CD4-positive, alpha-beta T cell treated with Interleukin-2 at 100 ng/mL for 4 hours (primary cell): Measurements from ENCODE around the gene ARG2.

Experiments used
- DNase-seq: peaks from one replicate; pipeline ENCODE4 v3.0.0-alpha.2; 2020; ENCODE audit warnings: low spot score

ARG2 gene

GRCh38 chr14:67641480-67641879, 21.8 kb downstream of the ARG2 start:
- DNase-seq: no peak

GRCh38 chr14:67641902-67642749, 22.4 kb downstream of the ARG2 start:
- no peak for DNase-seq

GRCh38 chr14:67643713-67644112, 24.0 kb downstream of the ARG2 start:
- DNase-seq: no peak

- no peak for DNase-seq
Measured at GRCh38 chr14:67644428-67644827, 24.7 kb downstream of the ARG2 start.

- DNase-seq: no peak
Measured at GRCh38 chr14:67645414-67645813, 25.7 kb downstream of the ARG2 start.

GRCh38 chr14:67646131-67646530, 26.4 kb downstream of the ARG2 start:
- DNase-seq: no peak

- DNase-seq: no peak
Measured at GRCh38 chr14:67650151-67650550, 30.4 kb downstream of the ARG2 start.

- no peak for DNase-seq
Measured at GRCh38 chr14:67650694-67651093, 31.0 kb downstream of the ARG2 start.

- DNase-seq: no peak
Measured at GRCh38 chr14:67652189-67652588, 32.5 kb downstream of the ARG2 start.

GRCh38 chr14:67653651-67654280, 34.0 kb downstream of the ARG2 start:
- DNase-seq: no peak

- no peak for DNase-seq
Measured at GRCh38 chr14:67663633-67664032, 43.9 kb downstream of the ARG2 start.

GRCh38 chr14:67665868-67666267, 46.1 kb downstream of the ARG2 start:
- no peak for DNase-seq

GRCh38 chr14:67666750-67667449, 47.2 kb downstream of the ARG2 start:
- DNase-seq: peak; percentile 66

GRCh38 chr14:67668559-67668958, 48.8 kb downstream of the ARG2 start:
- DNase-seq: peak; percentile 45

GRCh38 chr14:67673451-67673850, 53.7 kb downstream of the ARG2 start:
- no peak for DNase-seq

GRCh38 chr14:67674139-67674479, 54.4 kb downstream of the ARG2 start:
- peak; percentile 32 for DNase-seq

- peak; percentile 71 for DNase-seq
Measured at GRCh38 chr14:67674480-67675218, 54.9 kb downstream of the ARG2 start, which contains the start of gene VTI1B. Gene VTI1B, minus strand, starts transcription at chr14:67674632. Its CDS starts 143 bp downstream, at chr14:67674489.

GRCh38 chr14:67675219-67675582, 55.5 kb downstream of the ARG2 start:
- no peak for DNase-seq

- no peak for DNase-seq
Measured at GRCh38 chr14:67679006-67679405, 59.3 kb downstream of the ARG2 start.

GRCh38 chr14:67680121-67680602, 60.4 kb downstream of the ARG2 start:
- peak; percentile 25 for DNase-seq

- no peak for DNase-seq
Measured at GRCh38 chr14:67680941-67681340, 61.2 kb downstream of the ARG2 start.

GRCh38 chr14:67683842-67684241, 64.1 kb downstream of the ARG2 start:
- DNase-seq: no peak
